ENCODE measurements around the gene KIF1A. TPM values are rescaled to one million over a fixed set of nuclear protein-coding genes. Genes with fewer than 3 reads are reported as not detected.

Gene KIF1A
- total and polyA plus RNA-seq, 2 of the 8 experiments (the other 6 are each of a cell fraction or from before 2014, with no cell fraction given): 61.3 to 281 TPM

DNA sequence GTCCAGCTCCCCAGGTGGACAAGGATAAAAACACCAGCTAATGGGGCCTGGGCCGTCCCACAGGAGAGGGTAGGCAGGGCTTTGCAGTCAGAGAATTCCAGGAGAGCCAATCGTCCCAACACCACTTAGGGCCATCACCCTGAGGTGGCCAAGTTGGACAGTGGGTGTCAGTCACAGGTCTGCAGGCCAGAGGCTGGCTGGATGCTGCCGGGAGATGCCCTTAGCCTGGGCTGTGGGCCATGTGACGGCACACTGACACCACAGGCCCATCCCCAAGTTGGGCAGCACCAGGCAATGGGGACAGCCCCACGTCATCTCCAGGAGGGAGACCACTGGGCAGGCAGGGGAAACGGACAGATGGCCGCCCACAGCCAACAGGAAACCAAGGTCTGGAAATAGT, 53.9 kb downstream of the KIF1A start (continued):
- TF ChIP-seq, protein P1, sequence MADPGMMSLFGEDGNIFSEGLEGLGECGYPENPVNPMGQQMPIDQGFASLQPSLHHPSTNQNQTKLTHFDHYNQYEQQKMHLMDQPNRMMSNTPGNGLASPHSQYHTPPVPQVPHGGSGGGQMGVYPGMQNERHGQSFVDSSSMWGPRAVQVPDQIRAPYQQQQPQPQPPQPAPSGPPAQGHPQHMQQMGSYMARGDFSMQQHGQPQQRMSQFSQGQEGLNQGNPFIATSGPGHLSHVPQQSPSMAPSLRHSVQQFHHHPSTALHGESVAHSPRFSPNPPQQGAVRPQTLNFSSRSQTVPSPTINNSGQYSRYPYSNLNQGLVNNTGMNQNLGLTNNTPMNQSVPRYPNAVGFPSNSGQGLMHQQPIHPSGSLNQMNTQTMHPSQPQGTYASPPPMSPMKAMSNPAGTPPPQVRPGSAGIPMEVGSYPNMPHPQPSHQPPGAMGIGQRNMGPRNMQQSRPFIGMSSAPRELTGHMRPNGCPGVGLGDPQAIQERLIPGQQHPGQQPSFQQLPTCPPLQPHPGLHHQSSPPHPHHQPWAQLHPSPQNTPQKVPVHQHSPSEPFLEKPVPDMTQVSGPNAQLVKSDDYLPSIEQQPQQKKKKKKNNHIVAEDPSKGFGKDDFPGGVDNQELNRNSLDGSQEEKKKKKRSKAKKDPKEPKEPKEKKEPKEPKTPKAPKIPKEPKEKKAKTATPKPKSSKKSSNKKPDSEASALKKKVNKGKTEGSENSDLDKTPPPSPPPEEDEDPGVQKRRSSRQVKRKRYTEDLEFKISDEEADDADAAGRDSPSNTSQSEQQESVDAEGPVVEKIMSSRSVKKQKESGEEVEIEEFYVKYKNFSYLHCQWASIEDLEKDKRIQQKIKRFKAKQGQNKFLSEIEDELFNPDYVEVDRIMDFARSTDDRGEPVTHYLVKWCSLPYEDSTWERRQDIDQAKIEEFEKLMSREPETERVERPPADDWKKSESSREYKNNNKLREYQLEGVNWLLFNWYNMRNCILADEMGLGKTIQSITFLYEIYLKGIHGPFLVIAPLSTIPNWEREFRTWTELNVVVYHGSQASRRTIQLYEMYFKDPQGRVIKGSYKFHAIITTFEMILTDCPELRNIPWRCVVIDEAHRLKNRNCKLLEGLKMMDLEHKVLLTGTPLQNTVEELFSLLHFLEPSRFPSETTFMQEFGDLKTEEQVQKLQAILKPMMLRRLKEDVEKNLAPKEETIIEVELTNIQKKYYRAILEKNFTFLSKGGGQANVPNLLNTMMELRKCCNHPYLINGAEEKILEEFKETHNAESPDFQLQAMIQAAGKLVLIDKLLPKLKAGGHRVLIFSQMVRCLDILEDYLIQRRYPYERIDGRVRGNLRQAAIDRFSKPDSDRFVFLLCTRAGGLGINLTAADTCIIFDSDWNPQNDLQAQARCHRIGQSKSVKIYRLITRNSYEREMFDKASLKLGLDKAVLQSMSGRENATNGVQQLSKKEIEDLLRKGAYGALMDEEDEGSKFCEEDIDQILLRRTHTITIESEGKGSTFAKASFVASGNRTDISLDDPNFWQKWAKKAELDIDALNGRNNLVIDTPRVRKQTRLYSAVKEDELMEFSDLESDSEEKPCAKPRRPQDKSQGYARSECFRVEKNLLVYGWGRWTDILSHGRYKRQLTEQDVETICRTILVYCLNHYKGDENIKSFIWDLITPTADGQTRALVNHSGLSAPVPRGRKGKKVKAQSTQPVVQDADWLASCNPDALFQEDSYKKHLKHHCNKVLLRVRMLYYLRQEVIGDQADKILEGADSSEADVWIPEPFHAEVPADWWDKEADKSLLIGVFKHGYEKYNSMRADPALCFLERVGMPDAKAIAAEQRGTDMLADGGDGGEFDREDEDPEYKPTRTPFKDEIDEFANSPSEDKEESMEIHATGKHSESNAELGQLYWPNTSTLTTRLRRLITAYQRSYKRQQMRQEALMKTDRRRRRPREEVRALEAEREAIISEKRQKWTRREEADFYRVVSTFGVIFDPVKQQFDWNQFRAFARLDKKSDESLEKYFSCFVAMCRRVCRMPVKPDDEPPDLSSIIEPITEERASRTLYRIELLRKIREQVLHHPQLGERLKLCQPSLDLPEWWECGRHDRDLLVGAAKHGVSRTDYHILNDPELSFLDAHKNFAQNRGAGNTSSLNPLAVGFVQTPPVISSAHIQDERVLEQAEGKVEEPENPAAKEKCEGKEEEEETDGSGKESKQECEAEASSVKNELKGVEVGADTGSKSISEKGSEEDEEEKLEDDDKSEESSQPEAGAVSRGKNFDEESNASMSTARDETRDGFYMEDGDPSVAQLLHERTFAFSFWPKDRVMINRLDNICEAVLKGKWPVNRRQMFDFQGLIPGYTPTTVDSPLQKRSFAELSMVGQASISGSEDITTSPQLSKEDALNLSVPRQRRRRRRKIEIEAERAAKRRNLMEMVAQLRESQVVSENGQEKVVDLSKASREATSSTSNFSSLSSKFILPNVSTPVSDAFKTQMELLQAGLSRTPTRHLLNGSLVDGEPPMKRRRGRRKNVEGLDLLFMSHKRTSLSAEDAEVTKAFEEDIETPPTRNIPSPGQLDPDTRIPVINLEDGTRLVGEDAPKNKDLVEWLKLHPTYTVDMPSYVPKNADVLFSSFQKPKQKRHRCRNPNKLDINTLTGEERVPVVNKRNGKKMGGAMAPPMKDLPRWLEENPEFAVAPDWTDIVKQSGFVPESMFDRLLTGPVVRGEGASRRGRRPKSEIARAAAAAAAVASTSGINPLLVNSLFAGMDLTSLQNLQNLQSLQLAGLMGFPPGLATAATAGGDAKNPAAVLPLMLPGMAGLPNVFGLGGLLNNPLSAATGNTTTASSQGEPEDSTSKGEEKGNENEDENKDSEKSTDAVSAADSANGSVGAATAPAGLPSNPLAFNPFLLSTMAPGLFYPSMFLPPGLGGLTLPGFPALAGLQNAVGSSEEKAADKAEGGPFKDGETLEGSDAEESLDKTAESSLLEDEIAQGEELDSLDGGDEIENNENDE (IDR thresholded peaks at IDR 0.05; ENCODE audit: insufficient replicate concordance, low read length): no peak
- TF ChIP-seq, protein P2, sequence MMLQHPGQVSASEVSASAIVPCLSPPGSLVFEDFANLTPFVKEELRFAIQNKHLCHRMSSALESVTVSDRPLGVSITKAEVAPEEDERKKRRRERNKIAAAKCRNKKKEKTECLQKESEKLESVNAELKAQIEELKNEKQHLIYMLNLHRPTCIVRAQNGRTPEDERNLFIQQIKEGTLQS (IDR thresholded peaks at IDR 0.05; ENCODE audit: insufficient read depth, low read depth, low read length): no peak
- TF ChIP-seq NANOG (IDR thresholded peaks at IDR 0.05; ENCODE audit: insufficient read depth, low read depth, low read length, poor library complexity, severe bottlenecking) (no peak), KDM4A (IDR thresholded peaks at IDR 0.05; ENCODE audit: low read depth, low read length, severe bottlenecking) (no peak), TAF7 (optimal IDR thresholded peaks at IDR 0.05; ENCODE audit: borderline replicate concordance, low read depth, low read length) (no peak), BRCA1 (IDR thresholded peaks at IDR 0.05; ENCODE audit: low read depth, low read length) (no peak), SIN3A (conservative IDR thresholded peaks at IDR 0.05 in 1 of 2, IDR thresholded peaks at IDR 0.05 in 1 of 2; ENCODE audit: low read depth in 1 of 2, low read length in 2 of 2) (no peak), ASH2L (IDR thresholded peaks at IDR 0.05; ENCODE audit: low read length) (no peak), YY1 (IDR thresholded peaks at IDR 0.05; ENCODE audit: low read depth, low read length) (no peak)
- TF ChIP-seq, protein P3, sequence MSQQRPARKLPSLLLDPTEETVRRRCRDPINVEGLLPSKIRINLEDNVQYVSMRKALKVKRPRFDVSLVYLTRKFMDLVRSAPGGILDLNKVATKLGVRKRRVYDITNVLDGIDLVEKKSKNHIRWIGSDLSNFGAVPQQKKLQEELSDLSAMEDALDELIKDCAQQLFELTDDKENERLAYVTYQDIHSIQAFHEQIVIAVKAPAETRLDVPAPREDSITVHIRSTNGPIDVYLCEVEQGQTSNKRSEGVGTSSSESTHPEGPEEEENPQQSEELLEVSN (IDR thresholded peaks at IDR 0.05): no peak
